ENCODE data around the gene MTMR2.

MTMR2 gene

DNA sequence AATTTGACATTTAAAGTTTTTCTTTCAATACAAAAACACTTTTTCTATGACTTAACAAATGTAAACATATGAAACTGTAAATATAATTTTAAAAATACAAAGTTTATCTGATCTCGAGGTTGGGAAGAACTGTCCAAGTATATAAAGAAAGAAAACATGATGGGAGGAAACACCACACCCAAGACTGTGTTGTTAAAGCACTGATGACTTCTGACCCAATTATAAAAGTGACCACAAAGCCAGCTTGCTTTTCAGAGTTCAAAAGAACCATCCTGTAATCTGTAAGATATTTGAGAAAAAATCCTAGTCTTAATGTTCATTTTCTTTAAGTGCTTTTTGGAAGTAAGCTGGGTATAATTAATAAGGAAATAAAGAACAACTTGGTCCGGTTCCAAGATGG lies 118.0 kb downstream of the MTMR2 start:
- no peak for DNase-seq

- no peak for DNase-seq
Observed at GRCh38 chr11:95803973-95804372, 119.9 kb downstream of the MTMR2 start.

DNA sequence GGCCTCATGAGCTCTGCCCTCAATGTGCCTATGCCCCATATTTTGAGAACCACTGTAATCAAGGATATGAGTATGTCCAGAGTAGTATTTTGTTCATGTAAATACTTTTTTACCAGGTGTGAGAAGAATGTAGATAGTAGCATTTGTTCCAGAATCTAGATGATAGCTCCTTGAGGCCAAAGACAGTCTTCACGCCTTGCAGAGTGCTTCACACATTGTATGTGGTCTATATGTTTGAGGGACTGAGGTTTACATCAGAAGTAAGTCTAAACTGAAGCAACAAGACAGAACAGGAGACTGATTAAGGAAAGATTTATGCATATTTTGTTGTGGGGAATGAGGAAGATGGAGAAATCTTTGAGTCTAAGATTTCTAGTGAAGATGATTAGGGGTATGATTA lies 121.1 kb downstream of the MTMR2 start:
- DNase-seq = no peak

DNA sequence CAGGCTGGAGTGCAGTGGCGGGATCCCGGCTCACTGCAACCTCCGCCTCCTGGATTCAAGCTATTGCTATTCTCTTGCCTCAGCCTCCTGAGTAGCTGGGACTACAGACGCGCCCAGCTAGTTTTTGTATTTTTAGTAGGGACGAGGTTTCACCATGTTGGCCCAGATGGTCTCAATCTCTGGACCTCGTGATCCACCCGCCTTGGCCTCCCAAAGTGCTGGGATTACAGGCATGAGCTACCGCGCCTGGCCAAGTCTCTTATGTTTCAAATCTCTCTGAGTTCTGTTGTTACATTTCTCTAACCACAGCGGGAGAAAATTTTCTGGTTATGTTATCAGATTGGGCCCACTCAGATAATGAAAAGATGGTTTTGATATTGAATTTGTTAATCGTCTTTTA lies 123.5 kb downstream of the MTMR2 start:
- no peak for DNase-seq

- DNase-seq = no peak
Observed at GRCh38 chr11:95799546-95799945, 124.4 kb downstream of the MTMR2 start.

GRCh38 chr11:95796501-95796900 lies 127.4 kb downstream of the MTMR2 start:
- no peak for DNase-seq

DNA sequence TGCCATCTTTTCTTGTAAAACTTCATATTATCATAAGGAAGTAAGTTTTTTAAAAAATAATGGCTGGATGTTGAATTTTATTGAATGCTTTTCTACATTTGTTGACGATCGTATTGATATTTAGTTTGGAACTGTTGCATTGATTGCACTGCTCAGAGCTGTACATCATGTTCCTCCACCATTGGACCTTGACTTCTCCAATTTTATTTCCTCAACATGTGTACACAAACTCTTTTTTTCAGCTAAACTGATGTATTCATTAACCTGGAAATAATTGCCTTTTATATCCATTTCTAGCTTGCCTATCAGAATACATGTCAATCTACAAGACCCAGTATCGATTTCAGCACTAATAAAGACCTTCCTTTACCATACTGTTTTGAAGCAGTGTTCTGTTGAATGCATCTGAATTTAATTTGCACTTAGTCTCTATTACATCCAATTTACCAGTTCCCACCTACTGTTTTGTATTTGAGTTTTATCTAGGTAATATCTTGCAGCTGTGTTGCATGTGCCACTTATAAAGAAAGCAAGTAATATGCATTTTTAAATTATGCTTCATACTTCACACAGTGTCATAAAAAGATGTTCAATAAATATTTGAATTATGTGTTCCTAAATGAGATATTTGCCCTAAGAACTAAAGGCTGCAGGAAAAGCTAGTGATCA lies 128.1 kb downstream of the MTMR2 start:
- no peak for DNase-seq

- DNase-seq = no peak
Observed at GRCh38 chr11:95794086-95794485, 129.8 kb downstream of the MTMR2 start.

DNA sequence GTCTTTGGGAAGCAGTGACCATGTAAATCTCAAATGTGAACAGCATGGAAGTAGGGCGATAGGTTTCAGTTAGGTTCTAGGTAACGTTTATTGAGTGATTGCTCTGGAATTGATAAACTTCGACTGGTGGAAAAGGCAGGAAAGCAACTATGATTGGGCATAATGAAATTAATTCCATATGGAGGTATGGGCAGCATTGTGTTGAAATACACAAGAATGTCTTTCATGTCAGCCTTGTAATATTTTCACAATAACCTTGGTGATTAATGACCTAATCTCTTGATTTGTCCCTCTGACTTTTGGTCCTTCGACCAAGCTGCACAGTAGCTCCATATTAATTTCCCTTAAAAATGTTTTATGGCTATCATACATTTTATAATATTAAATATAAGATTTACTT lies 130.8 kb downstream of the MTMR2 start:
- DNase-seq = no peak

DNA sequence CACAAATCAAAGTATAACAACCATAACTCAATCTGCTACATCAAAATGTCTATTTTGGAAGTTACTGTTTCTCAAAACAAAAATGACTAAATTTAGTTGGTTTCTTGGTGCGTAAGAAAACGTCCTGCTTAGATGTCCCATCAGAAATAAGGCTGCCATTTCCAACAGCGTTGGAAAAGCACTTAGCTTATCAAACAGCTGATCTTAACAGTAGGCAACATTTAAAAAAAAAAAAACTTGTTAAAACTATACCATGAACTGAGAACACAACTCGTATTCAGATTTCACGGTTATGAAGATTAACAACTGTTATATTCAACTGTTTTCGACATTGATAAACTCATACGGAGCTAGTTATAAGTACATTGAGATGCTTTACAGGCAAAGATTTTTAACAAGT lies 131.2 kb downstream of the MTMR2 start:
- no peak for DNase-seq

DNA sequence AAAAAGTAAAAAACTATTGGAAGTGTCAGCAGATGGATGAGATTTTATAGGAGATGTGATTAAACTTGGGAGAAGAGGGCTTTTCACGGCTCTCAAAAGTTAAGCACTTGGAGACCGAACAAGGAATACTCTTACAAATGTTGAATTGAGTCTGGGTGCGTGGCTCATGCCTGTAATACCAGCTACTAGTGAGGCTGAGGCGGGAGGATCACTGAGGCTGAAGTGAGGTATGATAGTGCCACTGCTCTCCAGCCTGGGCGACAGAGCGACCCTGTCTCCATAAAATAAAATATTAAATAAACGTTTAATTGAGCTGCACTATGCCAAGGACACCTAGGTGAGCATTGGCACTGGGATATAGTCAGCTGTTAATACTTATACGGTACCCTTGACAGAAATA lies 131.7 kb downstream of the MTMR2 start:
- no peak for DNase-seq

- DNase-seq = no peak
Observed at GRCh38 chr11:95791709-95792033, 132.2 kb downstream of the MTMR2 start.

- peak; percentile 83 for DNase-seq
Observed at GRCh38 chr11:95790933-95791708, 132.8 kb downstream of the MTMR2 start.

- DNase-seq = peak; percentile 99
Observed at GRCh38 chr11:95790123-95790932, 133.6 kb downstream of the MTMR2 start, which contains the start of gene CEP57. Gene CEP57, plus strand, starts transcription at chr11:95790498. Its CDS starts 201 bp downstream, at chr11:95790699.

- peak; percentile 99 for DNase-seq
Observed at GRCh38 chr11:95789506-95790122, 134.3 kb downstream of the MTMR2 start, which contains the start of gene FAM76B. Gene FAM76B, minus strand, starts transcription at chr11:95789782. Its CDS starts 304 bp downstream, at chr11:95789478.

GRCh38 chr11:95788921-95789505 lies 134.9 kb downstream of the MTMR2 start:
- DNase-seq = peak; percentile 35
